ENCODE measurements around the gene PATL1.

GRCh38 chr11:59716051-59716450, 47.2 kb upstream of the PATL1 start:
- TF ChIP-seq, protein P1, sequence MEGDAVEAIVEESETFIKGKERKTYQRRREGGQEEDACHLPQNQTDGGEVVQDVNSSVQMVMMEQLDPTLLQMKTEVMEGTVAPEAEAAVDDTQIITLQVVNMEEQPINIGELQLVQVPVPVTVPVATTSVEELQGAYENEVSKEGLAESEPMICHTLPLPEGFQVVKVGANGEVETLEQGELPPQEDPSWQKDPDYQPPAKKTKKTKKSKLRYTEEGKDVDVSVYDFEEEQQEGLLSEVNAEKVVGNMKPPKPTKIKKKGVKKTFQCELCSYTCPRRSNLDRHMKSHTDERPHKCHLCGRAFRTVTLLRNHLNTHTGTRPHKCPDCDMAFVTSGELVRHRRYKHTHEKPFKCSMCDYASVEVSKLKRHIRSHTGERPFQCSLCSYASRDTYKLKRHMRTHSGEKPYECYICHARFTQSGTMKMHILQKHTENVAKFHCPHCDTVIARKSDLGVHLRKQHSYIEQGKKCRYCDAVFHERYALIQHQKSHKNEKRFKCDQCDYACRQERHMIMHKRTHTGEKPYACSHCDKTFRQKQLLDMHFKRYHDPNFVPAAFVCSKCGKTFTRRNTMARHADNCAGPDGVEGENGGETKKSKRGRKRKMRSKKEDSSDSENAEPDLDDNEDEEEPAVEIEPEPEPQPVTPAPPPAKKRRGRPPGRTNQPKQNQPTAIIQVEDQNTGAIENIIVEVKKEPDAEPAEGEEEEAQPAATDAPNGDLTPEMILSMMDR (IDR thresholded peaks at IDR 0.05), result no peak
- no peak for TF ChIP-seq POLR2A (IDR thresholded peaks at IDR 0.05)
